Right lobe of liver (tissue), 4 donors: ENCODE measurements around the gene DPP10.

Experiments
- POLR2A ChIP-seq: fragments of 450-650 bp; IDR thresholded peaks from one replicate; pipeline ENCODE4 v1.6.1; 2017; ENCODE audit warnings: antibody characterized with exemption, mild to moderate bottlenecking
- TF ChIP-seq, protein P1 (sequence below), 4 donors: fragments of 200-600 bp in 3 of 4; fragments of 450-650 bp in 1 of 4; IDR thresholded peaks; one replicate each; pipeline versions ENCODE4 v1.5.1 to v1.8.0; 2016 to 2022; ENCODE audit warnings: antibody characterized with exemption in 4 of 4, mild to moderate bottlenecking in 2 of 4
- donor health status: DM: no; HTN: no; CAD: no.
- donor health status: DM: no; HTN: no; CAD: no.
- donor health status: DM: no; HTN: yes; CAD: no.

DNA sequence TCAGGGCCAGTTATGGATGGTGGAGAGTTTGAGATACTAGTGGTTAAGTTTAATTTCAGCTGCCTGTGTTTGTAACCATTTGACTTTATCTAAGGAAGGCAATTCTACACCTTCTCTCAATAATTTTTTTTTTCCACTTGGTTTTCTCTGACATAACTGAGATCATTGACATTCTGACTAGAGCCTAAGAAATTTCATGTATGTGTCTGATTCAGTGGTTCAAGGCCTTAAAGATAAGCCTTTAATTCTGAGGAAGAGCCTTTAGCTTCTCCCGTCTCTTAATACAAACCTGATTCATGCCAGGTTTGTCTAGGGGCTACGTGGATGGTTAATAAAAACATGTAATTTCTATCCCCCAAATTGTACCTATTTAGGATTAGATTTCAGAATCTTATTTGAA, 971.4 kb downstream of the DPP10 start:
- TF ChIP-seq, protein P1, sequence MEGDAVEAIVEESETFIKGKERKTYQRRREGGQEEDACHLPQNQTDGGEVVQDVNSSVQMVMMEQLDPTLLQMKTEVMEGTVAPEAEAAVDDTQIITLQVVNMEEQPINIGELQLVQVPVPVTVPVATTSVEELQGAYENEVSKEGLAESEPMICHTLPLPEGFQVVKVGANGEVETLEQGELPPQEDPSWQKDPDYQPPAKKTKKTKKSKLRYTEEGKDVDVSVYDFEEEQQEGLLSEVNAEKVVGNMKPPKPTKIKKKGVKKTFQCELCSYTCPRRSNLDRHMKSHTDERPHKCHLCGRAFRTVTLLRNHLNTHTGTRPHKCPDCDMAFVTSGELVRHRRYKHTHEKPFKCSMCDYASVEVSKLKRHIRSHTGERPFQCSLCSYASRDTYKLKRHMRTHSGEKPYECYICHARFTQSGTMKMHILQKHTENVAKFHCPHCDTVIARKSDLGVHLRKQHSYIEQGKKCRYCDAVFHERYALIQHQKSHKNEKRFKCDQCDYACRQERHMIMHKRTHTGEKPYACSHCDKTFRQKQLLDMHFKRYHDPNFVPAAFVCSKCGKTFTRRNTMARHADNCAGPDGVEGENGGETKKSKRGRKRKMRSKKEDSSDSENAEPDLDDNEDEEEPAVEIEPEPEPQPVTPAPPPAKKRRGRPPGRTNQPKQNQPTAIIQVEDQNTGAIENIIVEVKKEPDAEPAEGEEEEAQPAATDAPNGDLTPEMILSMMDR (IDR thresholded peaks at IDR 0.05) = no peak
- no peak for TF ChIP-seq POLR2A
